Epithelial cell of proximal tubule (primary cell): Measurements from ENCODE around the gene EXOG. TPM values are rescaled to one million over a fixed set of nuclear protein-coding genes. Genes with fewer than 3 reads are reported as not detected.

Experiments used
- DNase-seq: peaks from one replicate; pipeline ENCODE4 v3.0.0-alpha.2; 2011; ENCODE audit warnings: low read depth
- H3K4me3 ChIP-seq: 2 replicates; pipeline ENCODE4 v1.5.1; 2011; ENCODE audit warnings: low read depth, mild to moderate bottlenecking, low read length
- CTCF ChIP-seq: conservative IDR thresholded peaks from 2 replicates; pipeline ENCODE4 v1.5.1; 2012; ENCODE audit warnings: low read depth, mild to moderate bottlenecking, low read length
- total RNA-seq: library from RNA; depleted of rRNA; stranded (reverse); fragments of >200 nt; gene quantifications from 2 replicates; pipeline ENCODE4 v1.2.3, GENCODE V29; 2015

EXOG gene
- 1.8 and 8.3 TPM in 2 replicates for total RNA-seq

- TF ChIP-seq CTCF: peak; percentile 85
- no peak for DNase-seq
- peak within 1 kb of the TSS; percentile 73 for H3K4me3 ChIP-seq
Measured at GRCh38 chr3:38496131-38496910, at the start of gene EXOG. EXOG (plus strand) TSS chr3:38496340; CDS start chr3:38496368, 28 bp downstream.

GRCh38 chr3:38446812-38447211, 49.3 kb upstream of the EXOG start:
- H3K4me3 ChIP-seq: no peak overlapping the region
- TF ChIP-seq CTCF: no peak
- no peak for DNase-seq

GRCh38 chr3:38450853-38451252, 45.3 kb upstream of the EXOG start:
- TF ChIP-seq CTCF: no peak
- H3K4me3 ChIP-seq: no peak overlapping the region
- no peak for DNase-seq

- TF ChIP-seq CTCF: no peak
- DNase-seq: no peak
- peak within 1 kb of the TSS; percentile 72 for H3K4me3 ChIP-seq
Measured at GRCh38 chr3:38453075-38453912, 42.8 kb upstream of the EXOG start, which contains the start of gene ACVR2B. ACVR2B (plus strand) TSS chr3:38453890; CDS start chr3:38454323, 433 bp downstream.

GRCh38 chr3:38453913-38454177, 42.3 kb upstream of the EXOG start:
- DNase-seq: no peak
- no peak for TF ChIP-seq CTCF
- H3K4me3 ChIP-seq: peak overlapping the region; percentile 72

- TF ChIP-seq CTCF: no peak
- H3K4me3 ChIP-seq: peak overlapping the region; percentile 72
- DNase-seq: no peak
Measured at GRCh38 chr3:38454178-38454883, 41.8 kb upstream of the EXOG start.
